ENCODE data around the gene PSMA1.
A peak's percentile ranks its signal among the peaks of the same experiment; 100 is the strongest.

PSMA1 gene

DNA sequence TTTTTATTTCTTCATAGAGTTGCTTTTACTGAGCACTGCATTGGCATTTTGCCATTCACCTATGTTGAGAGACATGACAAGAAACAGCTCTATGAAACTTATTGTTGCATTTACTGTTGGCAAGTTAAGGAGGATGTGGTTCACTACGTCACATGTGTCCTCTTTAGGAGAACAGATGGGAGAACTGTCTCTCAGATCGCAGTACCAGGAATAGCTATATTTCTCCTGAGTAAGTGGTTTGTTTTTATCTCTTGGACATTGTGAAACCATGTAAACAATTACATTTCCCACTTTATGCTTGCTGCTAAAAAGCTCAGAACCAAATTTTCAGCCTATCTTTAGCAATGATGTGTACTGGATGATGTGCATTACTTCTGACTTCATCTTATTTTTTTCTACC is 34.8 kb upstream of the PSMA1 start:
- H3K9me2 ChIP-seq (replicated peaks; ENCODE audit: control insufficient read depth, low read length): no peaks in the 10 kb centered on the region
- H3K4me3 ChIP-seq (ENCODE audit: low read length): peak overlapping the region; percentile 6
- no peaks in the 10 kb centered on the region for H3K9me3 ChIP-seq (ENCODE audit: control insufficient read depth, insufficient read depth, low read length)
- no peaks in the 10 kb centered on the region for H4K20me1 ChIP-seq (ENCODE audit: control insufficient read depth, insufficient read depth, low read depth, low read length)
- TF ChIP-seq CTCF (IDR thresholded peaks at IDR 0.05; ENCODE audit: low read depth, low read length, poor library complexity, severe bottlenecking) (no peak), EZH2phosphoT487 (IDR thresholded peaks at IDR 0.05; ENCODE audit: borderline replicate concordance, low read length) (no peak)
- H3K4me2 ChIP-seq (ENCODE audit: low read length): peak overlapping the region; percentile 50
- H3K4me1 ChIP-seq (ENCODE audit: control insufficient read depth, low read length): peaks cover 22% of the 10 kb centered on the region
- no peaks in the 10 kb centered on the region for H3K79me2 ChIP-seq (ENCODE audit: control insufficient read depth, low read length)
- no peaks in the 10 kb centered on the region for H3F3A ChIP-seq (ENCODE audit: control insufficient read depth, insufficient read depth)
- peak overlapping the region; percentile 49 for H3K27ac ChIP-seq (ENCODE audit: low read depth, low read length)
- no peaks in the 10 kb centered on the region for H3K36me3 ChIP-seq (ENCODE audit: control insufficient read depth, low read length)
- H3K27me3 ChIP-seq (ENCODE audit: control insufficient read depth, low read length): no peaks in the 10 kb centered on the region

DNA sequence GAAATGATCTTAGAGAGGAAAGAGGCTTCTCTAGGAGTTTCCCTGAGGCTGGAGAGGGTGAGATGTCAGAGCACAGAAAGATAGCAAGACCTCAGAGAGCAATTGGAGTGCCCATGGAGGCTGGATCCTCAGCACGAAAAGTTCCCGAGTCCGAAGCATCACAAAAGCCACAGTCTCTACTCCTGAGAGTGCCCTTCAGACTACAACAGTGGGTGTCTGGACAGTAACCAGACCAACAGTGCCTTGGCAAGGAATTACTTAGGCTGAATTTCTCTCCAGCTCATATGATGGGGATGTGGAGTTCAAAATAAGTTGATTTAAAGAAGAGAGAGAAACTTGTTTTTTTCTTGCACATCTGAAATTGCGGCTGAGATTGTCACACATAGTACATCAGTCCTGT is 31.9 kb upstream of the PSMA1 start:
- Histone ChIP-seq H3K4me2 (ENCODE audit: low read length) (no peak overlapping the region), H4K20me1 (ENCODE audit: control insufficient read depth, insufficient read depth, low read depth, low read length) (no peaks in the 10 kb centered on the region), H3K27me3 (ENCODE audit: control insufficient read depth, low read length) (no peaks in the 10 kb centered on the region), H3K4me1 (ENCODE audit: control insufficient read depth, low read length) (peaks cover 22% of the 10 kb centered on the region), H3F3A (ENCODE audit: control insufficient read depth, insufficient read depth) (no peaks in the 10 kb centered on the region), H3K9me3 (ENCODE audit: control insufficient read depth, insufficient read depth, low read length) (no peaks in the 10 kb centered on the region), H3K4me3 (ENCODE audit: low read length) (no peak overlapping the region), H3K27ac (ENCODE audit: low read depth, low read length) (no peak overlapping the region), H3K36me3 (ENCODE audit: control insufficient read depth, low read length) (no peaks in the 10 kb centered on the region), H3K9me2 (replicated peaks; ENCODE audit: control insufficient read depth, low read length) (no peaks in the 10 kb centered on the region), H3K79me2 (ENCODE audit: control insufficient read depth, low read length) (no peaks in the 10 kb centered on the region)
- TF ChIP-seq CTCF (IDR thresholded peaks at IDR 0.05; ENCODE audit: low read depth, low read length, poor library complexity, severe bottlenecking) (no peak), EZH2phosphoT487 (IDR thresholded peaks at IDR 0.05; ENCODE audit: borderline replicate concordance, low read length) (no peak)

- Histone ChIP-seq H3K9me2 (replicated peaks; ENCODE audit: control insufficient read depth, low read length) (no peaks in the 10 kb centered on the region), H3K27ac (ENCODE audit: low read depth, low read length) (no peak overlapping the region), H4K20me1 (ENCODE audit: control insufficient read depth, insufficient read depth, low read depth, low read length) (no peaks in the 10 kb centered on the region), H3K27me3 (ENCODE audit: control insufficient read depth, low read length) (no peaks in the 10 kb centered on the region), H3K36me3 (ENCODE audit: control insufficient read depth, low read length) (no peaks in the 10 kb centered on the region), H3F3A (ENCODE audit: control insufficient read depth, insufficient read depth) (no peaks in the 10 kb centered on the region), H3K4me3 (ENCODE audit: low read length) (no peak overlapping the region), H3K4me1 (ENCODE audit: control insufficient read depth, low read length) (peaks cover 22% of the 10 kb centered on the region), H3K4me2 (ENCODE audit: low read length) (no peak overlapping the region), H3K79me2 (ENCODE audit: control insufficient read depth, low read length) (no peaks in the 10 kb centered on the region), H3K9me3 (ENCODE audit: control insufficient read depth, insufficient read depth, low read length) (no peaks in the 10 kb centered on the region)
- TF ChIP-seq EZH2phosphoT487 (IDR thresholded peaks at IDR 0.05; ENCODE audit: borderline replicate concordance, low read length) (no peak), CTCF (IDR thresholded peaks at IDR 0.05; ENCODE audit: low read depth, low read length, poor library complexity, severe bottlenecking) (no peak)
Observed at GRCh38 chr11:14551380-14551779, 31.2 kb upstream of the PSMA1 start.

DNA sequence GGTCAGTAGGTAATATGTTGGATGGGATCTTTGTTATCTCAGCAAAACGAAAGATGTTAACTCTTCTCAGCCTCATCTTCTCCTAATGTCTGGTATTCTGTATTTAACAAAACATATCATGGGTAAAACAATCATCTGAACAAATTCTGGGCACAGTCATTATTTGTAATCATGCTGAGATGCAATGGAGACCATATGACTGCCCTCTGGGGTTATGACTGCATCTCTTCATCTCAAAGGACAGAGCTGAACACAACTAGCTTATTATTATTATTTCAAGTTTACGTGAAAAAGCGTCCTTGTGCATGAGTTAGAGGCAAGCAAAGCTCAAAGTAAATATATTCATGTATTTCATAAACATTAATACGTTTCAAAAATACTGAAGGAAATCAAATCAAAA is 29.7 kb upstream of the PSMA1 start:
- H4K20me1 ChIP-seq (ENCODE audit: control insufficient read depth, insufficient read depth, low read depth, low read length): no peaks in the 10 kb centered on the region
- no peaks in the 10 kb centered on the region for H3K36me3 ChIP-seq (ENCODE audit: control insufficient read depth, low read length)
- H3K9me3 ChIP-seq (ENCODE audit: control insufficient read depth, insufficient read depth, low read length): no peaks in the 10 kb centered on the region
- H3K79me2 ChIP-seq (ENCODE audit: control insufficient read depth, low read length): no peaks in the 10 kb centered on the region
- H3K27ac ChIP-seq (ENCODE audit: low read depth, low read length): no peak overlapping the region
- no peak overlapping the region for H3K4me3 ChIP-seq (ENCODE audit: low read length)
- no peak overlapping the region for H3K4me2 ChIP-seq (ENCODE audit: low read length)
- H3K27me3 ChIP-seq (ENCODE audit: control insufficient read depth, low read length): no peaks in the 10 kb centered on the region
- H3K9me2 ChIP-seq (replicated peaks; ENCODE audit: control insufficient read depth, low read length): no peaks in the 10 kb centered on the region
- H3F3A ChIP-seq (ENCODE audit: control insufficient read depth, insufficient read depth): no peaks in the 10 kb centered on the region
- H3K4me1 ChIP-seq (ENCODE audit: control insufficient read depth, low read length): peaks cover 9% of the 10 kb centered on the region
- no peak for TF ChIP-seq CTCF (IDR thresholded peaks at IDR 0.05; ENCODE audit: low read depth, low read length, poor library complexity, severe bottlenecking)
- no peak for TF ChIP-seq EZH2phosphoT487 (IDR thresholded peaks at IDR 0.05; ENCODE audit: borderline replicate concordance, low read length)
